BE2C (cell line): ENCODE data around the gene TRIM65.
"Not testable (repeated sequence)": the region's sequence is repeated elsewhere in the genome, so short reads cannot be mapped to it uniquely, and the experiment has no call there.

Source experiments
- DNase-seq: peaks from one replicate; pipeline ENCODE4 v3.0.0-alpha.2; 2020
- H3K27me3 ChIP-seq: fragments of 250-450 bp; sonication (Bioruptor Pico); 2 replicates; pipeline ENCODE4 v1.5.1; 2020; ENCODE audit warnings: mild to moderate bottlenecking
- H3K36me3 ChIP-seq: fragments of 250-450 bp; sonication (Bioruptor Pico); 2 replicates; pipeline ENCODE4 v1.5.1; 2020; ENCODE audit warnings: mild to moderate bottlenecking
- H3K4me1 ChIP-seq: fragments of 250-450 bp; sonication (Bioruptor Pico); 2 replicates; pipeline ENCODE4 v1.5.1; 2020
- H3K4me3 ChIP-seq: 2 replicates; pipeline ENCODE4 v1.5.1; 2011; ENCODE audit warnings: low read depth, low read length
- H3K9me3 ChIP-seq: fragments of 250-450 bp; sonication (Bioruptor Pico); 2 replicates; pipeline ENCODE4 v1.5.1; 2020
- TF ChIP-seq, protein P1 (sequence below): IDR thresholded peaks from 2 replicates; pipeline ENCODE4 v1.5.1; 2012; ENCODE audit warnings: mild to moderate bottlenecking, low read depth, low read length

Gene TRIM65

DNA sequence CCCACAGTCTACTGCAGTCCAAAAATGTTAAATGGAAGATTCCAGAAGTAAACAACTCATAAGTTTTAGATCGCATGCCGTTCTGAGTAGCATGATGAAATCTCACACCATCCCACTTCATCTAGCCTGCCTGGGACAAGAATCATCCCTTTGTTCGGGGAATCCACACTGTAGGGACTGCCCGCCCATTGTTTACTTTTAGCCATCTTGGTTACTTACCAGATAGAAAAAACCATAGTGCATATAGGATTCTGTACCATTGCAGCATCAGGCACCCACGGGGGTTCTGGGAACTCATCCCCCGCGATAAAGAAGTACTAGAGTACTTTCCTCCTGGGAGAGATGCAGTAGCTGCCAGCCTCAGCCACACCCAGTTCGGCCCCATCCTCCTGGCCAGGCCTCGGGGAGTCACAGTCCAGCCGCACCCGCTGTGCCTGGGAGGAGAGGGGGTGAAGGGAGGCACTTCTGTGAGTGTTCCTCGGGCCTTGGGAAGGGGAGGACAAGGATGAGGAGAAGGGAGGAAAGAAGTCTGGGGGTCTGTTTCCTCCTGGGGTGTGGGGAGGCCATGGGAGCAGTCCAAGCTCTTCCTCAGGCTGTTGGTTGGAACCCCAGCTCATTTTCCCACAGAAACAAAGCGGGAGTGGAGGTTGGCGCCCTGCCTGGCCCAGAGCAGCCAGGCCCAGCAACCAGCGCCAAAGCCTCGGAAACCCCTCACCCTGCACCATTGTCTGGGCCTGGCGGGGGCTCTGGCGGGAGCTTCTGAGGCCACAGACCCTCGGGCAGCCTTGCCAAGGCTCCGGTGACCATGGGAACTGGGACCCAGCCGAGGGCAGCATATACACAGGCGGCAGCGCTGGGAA lies 27.2 kb downstream of the TRIM65 start:
- Histone ChIP-seq H3K4me1 (no peaks in the 10 kb centered on the region; the same call in 1 of the 2 replicates), H3K4me3 (no peak overlapping the region), H3K9me3 (no peaks in the 10 kb centered on the region), H3K27me3 (no peaks in the 10 kb centered on the region), H3K36me3 (no peaks in the 10 kb centered on the region)
- DNase-seq = no peak
- TF ChIP-seq, protein P1, sequence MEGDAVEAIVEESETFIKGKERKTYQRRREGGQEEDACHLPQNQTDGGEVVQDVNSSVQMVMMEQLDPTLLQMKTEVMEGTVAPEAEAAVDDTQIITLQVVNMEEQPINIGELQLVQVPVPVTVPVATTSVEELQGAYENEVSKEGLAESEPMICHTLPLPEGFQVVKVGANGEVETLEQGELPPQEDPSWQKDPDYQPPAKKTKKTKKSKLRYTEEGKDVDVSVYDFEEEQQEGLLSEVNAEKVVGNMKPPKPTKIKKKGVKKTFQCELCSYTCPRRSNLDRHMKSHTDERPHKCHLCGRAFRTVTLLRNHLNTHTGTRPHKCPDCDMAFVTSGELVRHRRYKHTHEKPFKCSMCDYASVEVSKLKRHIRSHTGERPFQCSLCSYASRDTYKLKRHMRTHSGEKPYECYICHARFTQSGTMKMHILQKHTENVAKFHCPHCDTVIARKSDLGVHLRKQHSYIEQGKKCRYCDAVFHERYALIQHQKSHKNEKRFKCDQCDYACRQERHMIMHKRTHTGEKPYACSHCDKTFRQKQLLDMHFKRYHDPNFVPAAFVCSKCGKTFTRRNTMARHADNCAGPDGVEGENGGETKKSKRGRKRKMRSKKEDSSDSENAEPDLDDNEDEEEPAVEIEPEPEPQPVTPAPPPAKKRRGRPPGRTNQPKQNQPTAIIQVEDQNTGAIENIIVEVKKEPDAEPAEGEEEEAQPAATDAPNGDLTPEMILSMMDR = no peak

DNA sequence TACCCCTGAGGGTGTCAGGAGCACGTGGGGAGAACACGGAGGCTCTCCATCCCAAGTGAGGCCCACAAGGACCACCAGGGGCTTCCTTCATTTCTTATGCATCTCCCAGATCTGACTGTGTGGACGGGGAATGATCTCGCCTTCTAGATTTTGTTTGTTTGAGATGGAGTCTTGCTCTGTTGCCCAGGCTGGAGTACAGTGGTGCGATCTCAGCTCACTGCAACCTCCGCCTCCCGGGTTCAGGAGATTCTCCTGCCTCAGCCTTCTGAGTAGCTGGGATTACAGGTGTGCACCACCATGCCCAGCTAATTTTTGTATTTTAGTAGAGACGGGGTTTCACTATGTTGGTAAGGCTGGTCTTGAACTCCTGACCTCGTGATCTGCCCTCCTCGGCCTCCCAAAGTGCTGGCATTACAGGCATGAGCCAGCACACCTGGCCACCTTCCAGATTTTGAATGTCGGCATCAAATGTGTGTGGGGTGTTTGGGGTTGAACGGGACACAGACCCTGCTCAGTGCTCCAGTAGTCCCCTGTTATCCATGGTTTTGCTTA lies 27.9 kb downstream of the TRIM65 start:
- not testable (repeated sequence) for H3K9me3 ChIP-seq, H3K36me3 ChIP-seq, H3K4me1 ChIP-seq, H3K27me3 ChIP-seq, DNase-seq, H3K4me3 ChIP-seq

DNA sequence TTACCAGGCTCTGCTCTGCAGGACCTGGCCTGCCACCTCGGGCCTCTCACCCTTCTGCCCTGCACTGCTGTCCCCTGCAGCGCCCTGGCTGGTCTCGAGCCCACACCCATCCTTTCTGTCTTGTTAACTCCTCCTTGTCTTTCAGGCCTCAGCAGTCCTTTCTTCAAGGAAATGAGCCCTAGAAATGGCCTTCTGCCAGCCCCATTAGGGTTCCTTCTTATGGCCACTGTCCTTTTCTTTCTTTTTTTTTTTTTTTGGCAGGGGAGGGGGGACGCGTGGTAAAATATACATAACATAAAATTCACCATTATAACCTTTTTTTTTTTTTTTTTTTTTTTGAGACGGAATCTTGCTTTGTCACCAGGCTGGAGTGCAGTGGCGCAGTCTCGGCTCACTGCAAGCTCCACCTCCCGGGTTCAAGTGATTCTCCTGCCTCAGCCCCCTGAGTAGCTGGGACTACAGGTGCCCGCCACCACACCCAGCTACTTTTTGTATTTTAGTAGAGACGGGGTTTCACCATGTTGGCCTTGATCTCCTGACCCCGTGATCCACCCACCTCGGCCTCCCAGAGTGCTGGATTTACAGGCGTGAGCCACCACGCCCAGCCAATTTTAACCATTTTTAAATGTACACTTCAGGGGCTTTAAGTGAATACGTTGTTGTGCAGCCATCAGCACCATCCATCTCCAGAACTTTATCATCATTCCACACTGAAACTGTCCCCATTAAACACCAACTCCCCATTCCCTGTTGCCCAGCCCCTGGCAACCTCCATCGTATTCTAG lies 31.2 kb downstream of the TRIM65 start:
- not testable (repeated sequence) for DNase-seq, H3K4me3 ChIP-seq, H3K9me3 ChIP-seq, H3K36me3 ChIP-seq, H3K27me3 ChIP-seq, H3K4me1 ChIP-seq

DNA sequence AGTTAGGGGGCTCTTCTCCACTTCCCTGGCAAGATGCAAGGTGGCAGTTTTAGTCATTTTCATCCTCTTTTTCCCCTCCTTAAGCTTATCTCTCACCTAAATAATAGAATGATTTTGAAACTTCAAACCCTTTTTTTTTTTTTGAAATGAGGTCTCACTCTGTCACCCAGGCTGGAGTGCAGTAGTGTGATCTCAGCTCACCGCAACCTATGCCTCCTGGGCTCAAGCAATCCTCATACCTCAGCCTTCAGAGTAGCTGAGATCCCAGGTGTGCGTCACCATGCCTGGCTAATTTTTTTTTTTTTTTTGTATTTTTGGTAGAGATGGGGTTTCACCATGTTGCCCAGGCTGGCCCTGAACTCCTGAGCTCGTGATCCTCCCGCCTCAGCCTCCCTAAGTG lies 31.9 kb downstream of the TRIM65 start:
- not testable (repeated sequence) for H3K4me3 ChIP-seq, H3K9me3 ChIP-seq, H3K27me3 ChIP-seq, H3K36me3 ChIP-seq, DNase-seq, H3K4me1 ChIP-seq

DNA sequence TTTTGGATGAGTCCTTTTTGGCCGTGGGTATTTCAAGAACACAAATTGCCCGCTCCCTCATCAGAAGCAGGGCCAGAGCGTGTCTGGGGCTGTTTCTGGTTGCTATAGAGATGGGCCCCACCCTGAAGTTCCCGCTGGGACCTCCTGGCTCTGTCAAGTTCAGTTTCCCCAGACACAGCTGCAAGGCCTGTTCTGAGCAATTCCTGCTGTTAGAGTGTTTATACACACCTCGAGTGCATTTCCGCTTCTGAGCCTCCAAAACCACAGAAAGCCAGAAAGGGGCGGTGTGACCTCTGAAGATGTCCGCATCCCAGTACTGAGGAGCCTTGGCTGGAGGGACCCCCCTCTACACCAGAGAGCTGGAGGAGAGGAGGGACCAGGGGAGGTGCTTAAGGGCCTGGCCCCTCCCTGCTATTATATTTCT lies 32.3 kb downstream of the TRIM65 start:
- no peak for DNase-seq
- Histone ChIP-seq H3K9me3 (no peaks in the 10 kb centered on the region), H3K36me3 (no peaks in the 10 kb centered on the region), H3K27me3 (no peaks in the 10 kb centered on the region), H3K4me3 (no peak overlapping the region), H3K4me1 (no peaks in the 10 kb centered on the region; the same call in 1 of the 2 replicates)
- TF ChIP-seq, protein P1 = no peak

DNA sequence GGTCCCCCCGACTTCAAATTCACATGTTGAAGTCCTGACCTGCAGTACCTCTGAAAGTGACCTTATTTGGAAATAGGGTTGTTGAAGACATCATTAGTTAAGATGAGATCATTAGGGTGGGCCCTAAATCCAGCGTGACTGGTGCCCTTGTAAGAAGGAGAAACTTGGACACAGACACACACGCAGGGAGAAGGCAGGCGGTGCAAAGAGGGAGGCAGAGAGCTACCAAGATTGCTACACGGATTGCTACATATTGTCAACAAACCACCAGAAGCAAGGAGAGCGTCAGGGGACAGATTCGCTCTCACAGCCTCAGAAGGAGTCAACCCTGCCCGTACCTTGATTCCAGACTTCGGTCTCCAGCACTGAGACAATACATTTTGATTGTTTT lies 34.8 kb downstream of the TRIM65 start:
- DNase-seq = no peak
- Histone ChIP-seq H3K27me3 (no peaks in the 10 kb centered on the region), H3K36me3 (no peaks in the 10 kb centered on the region), H3K4me3 (no peak overlapping the region), H3K4me1 (no peaks in the 10 kb centered on the region; the same call in 1 of the 2 replicates), H3K9me3 (no peaks in the 10 kb centered on the region)
- TF ChIP-seq, protein P1 = no peak

DNA sequence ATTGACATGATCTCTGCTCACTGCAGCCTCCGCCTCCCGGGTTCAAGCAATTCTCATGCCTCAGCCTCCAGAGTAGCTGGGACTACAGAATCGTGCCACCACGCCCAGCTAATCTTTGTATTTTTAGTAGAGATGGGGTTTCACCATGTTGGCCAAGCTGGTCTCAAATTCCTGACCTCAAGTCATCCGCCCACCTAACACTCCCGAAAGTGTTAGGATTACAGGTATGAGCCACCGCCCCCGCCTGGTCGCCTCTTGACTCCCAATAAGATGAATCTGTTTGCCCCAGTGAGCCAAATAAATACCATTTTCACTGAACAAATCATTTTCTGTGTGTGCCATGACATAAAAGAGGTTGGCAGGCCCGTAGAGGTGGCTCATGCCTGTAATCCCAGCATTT lies 37.4 kb downstream of the TRIM65 start:
- H3K27me3 ChIP-seq, H3K36me3 ChIP-seq, H3K4me1 ChIP-seq, DNase-seq, H3K4me3 ChIP-seq, H3K9me3 ChIP-seq: not testable (repeated sequence)
